Measurements from ENCODE around the gene B3GNT4. TPM values are rescaled to one million over a fixed set of nuclear protein-coding genes. Genes with fewer than 3 reads are reported as not detected.
"Not testable (repeated sequence)": the region's sequence is repeated elsewhere in the genome, so short reads cannot be mapped to it uniquely, and the experiment has no call there.

The B3GNT4 gene
- 0.36 TPM in 1 of 2 replicates, not detected in the other for total RNA-seq
- 0.38 TPM for polyA plus RNA-seq (2012)

- peak; percentile 33 for DNase-seq (ENCODE audit: low read depth)
These were observed at the start of gene B3GNT4 for GRCh38 chr12:122203301-122204166. Gene B3GNT4, plus strand, starts transcription at chr12:122203709. Its CDS starts 910 bp downstream, at chr12:122204619.

DNA sequence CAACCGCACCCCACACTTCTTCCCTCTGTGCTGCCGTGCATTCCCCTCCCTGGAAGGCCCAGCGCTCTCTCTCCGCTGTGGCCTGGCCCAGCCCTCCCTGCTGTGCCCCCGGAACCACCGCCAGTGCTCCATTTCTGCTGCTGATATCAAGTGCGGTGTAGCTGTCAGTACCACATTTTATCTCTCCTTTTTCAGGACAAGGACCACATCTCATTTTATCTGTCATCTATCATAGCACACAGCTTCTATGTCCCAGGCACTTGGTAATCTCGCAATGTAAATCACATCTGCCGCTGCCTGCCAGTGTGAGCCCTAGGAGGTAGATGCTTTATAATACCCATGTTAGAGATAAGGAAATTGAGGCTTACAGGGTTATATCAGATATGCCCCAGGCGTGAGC is 47.8 kb upstream of the B3GNT4 start:
- no peak for DNase-seq (ENCODE audit: low read depth)

DNA sequence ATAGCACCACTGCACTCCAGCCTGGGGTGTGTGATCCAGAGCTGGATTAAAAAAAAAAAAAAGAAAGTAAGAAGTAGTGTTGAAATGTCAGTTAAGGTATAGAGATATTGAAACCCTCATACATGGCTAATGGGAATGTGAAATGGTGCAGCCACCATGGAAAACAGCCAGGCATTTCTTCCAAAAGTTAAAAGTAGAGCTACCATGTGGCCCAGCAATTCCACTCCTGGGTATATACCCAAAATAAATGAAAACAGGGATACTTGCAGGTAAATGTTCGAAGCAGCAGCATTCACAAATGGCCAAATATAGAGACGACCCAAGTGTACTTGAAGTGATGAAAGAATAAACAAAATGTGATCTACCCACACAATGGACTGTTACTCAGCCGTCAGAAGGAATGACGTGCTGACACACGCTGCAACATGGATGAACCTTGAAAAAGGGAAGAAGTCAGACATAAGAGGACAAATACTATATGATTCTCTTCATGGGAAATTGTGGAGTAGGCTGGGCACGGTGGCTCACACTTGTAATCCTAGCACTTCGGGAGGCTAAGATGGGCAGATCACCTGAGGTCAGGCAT is 44.7 kb upstream of the B3GNT4 start:
- DNase-seq (ENCODE audit: low read depth): no peak

DNA sequence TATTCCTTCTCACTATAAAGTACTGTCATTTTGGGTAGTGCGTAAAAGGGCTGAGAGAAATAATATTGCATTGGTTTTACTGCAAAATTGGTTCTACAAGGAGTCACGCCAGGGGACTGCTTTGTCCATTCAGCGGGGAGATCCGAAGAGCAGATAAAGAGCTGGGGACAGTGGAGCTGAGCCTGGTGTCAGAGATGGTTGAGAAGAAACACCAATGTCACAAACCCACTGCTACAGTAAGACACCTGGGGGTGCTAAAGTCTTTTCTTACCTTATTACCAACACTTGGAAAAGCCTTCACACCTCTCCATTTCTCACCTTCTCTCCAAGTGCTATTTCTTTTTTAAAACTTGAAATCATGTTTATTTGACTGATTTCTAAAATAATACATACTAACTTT is 43.6 kb upstream of the B3GNT4 start:
- no peak for DNase-seq (ENCODE audit: low read depth)

- DNase-seq (ENCODE audit: low read depth): no peak
These were observed 42.7 kb upstream of the B3GNT4 start for GRCh38 chr12:122160761-122161160.

DNA sequence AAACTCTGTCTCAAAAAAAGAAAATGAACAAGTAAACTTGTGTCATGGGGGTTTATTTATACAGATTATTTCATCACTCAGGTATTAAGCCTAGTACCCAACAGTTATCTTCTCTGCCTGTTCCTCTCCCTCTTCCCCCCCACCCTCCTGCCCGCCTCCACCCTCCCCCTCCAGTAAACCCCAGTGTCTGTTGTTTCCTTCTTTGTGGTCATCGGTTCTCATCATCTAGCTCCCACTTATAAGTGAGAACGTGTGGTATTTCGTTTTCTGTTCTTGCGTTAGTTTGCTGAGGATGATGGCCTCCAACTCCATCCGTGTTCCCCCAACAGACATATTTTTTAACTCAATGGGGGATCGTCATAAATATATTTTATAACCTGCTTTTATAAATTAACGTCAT is 41.8 kb upstream of the B3GNT4 start:
- DNase-seq (ENCODE audit: low read depth): no peak

DNA sequence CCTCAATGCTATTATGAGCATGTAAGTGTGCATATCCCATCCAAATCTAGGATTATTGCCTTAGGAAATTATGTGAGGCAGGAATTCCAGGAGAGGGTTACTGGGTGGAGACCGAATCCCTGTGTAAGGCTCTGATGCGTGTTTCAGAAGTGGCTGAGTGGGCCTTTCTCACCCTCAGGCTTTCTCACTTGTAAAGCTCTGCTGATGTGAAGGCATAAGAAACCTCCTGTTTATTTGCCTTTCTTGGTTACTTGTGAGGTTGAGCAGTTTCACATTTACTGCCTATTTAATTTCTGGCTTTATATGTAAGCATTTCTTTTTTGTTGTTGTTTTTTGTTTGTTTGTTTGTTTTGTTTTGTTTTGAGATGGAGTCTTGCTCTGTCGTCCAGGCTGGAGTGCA is 40.5 kb upstream of the B3GNT4 start:
- DNase-seq (ENCODE audit: low read depth): no peak

GRCh38 chr12:122166422-122167349 is 36.8 kb upstream of the B3GNT4 start:
- no peak for DNase-seq (ENCODE audit: low read depth)

DNA sequence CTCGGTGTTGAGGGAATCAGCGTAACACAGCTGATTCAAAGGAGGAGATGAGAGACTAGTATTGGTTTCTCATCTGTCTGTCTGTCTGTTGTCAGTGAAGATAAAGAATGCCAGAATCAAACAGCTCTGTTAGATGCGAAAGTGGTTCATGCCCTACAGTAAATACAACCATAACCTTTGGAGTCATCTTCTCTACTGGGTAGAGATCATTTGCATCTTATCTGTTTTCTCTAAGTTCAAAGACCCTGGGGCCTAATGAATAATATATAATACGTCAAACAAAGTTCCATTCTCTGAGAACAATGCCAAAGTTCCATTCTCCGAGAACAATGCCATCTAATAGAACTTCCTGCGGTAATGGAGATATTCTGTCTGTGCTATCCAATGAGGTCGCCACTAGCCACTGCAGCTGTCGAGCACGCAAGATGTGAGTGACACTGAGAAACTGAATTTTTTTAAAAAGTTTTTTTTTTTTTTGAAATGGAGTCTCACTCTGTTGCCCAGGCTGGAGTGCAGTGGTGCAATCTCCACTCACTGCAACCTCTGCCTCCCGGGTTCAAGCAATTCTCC is 36.1 kb upstream of the B3GNT4 start:
- DNase-seq (ENCODE audit: low read depth): no peak

- no peak for DNase-seq (ENCODE audit: low read depth)
These were observed 35.0 kb upstream of the B3GNT4 start for GRCh38 chr12:122168492-122168891.

DNA sequence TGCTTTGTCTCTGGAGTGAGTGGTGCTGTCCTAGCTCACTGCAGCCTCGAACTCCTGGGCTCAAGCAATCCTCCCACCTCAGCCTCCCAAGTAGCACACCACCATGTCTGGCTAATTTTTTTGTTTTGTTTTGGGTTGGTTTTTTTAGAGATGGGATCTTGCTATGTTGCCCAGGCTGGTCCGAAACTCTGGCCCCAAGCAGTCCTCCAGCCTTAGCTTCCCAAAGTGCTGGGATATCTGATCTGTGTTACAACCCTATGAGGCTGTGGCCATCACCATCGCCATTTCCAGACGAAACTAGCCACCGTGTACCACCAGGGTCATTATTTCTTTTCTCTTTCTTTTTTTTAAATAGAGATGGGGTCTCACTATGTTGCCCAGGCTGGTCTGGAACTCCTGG is 32.1 kb upstream of the B3GNT4 start:
- DNase-seq (ENCODE audit: low read depth): no peak

- DNase-seq (ENCODE audit: low read depth): peak; percentile 41
These were observed 31.1 kb upstream of the B3GNT4 start for GRCh38 chr12:122172262-122172939.

DNA sequence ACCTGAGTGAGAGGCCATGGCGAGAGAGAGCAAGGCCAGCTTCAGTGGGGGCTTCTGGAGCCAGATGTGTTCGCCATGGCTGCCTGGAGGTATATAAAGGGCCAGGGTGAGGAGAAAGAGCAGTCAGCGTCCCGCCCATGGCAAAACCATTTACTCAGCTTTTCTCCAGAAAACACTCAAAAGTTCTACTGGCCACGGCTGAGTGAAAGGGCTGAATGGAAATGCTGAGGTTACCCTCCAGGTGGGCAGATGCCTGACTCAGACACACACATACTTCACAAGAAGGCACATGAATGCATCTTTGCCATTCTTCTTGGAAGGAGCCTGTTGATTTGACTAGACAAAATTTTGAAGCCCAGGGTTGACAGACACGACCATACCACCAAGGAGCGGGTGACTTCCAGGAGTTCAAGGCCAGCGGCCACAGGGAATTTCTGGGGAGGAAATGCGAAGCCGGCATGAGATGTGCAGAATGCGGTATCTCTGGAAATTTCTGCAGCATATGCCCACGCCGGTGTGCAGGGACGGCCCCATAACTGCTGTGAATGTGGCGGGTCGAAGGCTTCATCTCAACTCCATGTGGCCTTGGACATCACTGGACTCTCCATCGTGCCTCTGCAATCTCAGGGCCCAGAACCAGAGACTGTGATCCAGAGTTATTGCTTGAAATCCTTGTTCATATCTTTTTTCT is 29.2 kb upstream of the B3GNT4 start, which contains the start of gene IL31:
TSS of gene IL31 (minus strand) at position 67 of the 691 bp plus-strand sequence. CDS start at position 18, 49 bp downstream.
- no peak for DNase-seq (ENCODE audit: low read depth)

DNA sequence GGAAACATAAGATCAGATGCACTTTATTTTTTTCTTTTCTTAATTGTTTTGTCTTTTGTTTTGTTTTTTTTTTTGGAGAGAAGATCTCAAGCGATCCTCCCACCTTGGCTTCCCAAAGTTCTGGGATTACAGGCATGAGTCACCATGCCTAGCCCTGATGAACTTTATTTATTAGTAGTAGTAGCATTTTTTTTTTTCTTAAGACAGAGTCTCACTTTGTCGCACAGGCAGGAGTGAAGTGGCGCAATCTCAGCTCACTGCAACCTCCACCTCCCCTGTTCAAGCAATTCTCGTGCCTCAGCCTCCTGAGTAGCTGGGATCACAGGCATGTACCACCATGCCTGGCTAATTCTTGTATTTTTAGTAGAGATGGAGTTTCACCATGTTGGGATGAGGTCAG is 27.0 kb upstream of the B3GNT4 start:
- not testable (repeated sequence) for DNase-seq (ENCODE audit: low read depth)

GRCh38 chr12:122182887-122183587 is 20.5 kb upstream of the B3GNT4 start, which contains the start of gene LRRC43:
Gene LRRC43, plus strand, starts transcription at chr12:122183123. Its CDS starts 22 bp downstream, at chr12:122183145.
- DNase-seq (ENCODE audit: low read depth): peak; percentile 40

- DNase-seq (ENCODE audit: low read depth): no peak
These were observed 19.9 kb upstream of the B3GNT4 start for GRCh38 chr12:122183588-122183940.

- no peak for DNase-seq (ENCODE audit: low read depth)
These were observed 19.0 kb upstream of the B3GNT4 start for GRCh38 chr12:122184517-122184916.

- DNase-seq (ENCODE audit: low read depth): no peak
These were observed 18.4 kb upstream of the B3GNT4 start for GRCh38 chr12:122185079-122185478.

DNA sequence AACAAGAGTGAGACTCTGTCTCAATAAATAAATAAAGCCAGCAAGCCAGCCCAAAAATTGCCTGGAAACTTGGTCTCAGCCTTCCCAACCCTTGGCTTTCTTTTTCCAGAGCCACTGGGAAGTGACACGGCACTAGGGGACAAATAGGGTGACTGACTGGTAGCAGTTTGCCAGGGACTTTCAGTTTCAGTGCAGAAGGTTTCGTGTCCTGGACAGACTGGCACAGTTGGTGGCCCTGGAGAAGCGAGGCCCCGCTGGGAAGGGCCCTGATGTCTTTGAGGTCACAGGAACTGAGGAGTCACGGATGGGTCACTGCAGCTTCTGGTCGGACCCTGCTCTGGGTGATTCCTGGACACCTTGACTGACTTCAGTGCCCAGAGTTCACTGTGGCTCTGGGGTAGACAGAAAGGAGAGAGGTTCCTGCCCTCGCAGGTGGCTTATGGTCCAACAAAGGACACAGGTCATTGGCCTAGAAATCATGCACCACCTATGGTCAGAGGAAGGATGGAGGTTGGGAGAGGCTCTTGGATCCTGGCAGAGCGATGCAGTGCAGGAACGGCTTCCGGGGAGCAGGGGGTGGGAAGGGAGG is 17.9 kb upstream of the B3GNT4 start:
- no peak for DNase-seq (ENCODE audit: low read depth)
